Measurements from ENCODE around the gene TOMM20. TPM values are rescaled to one million over a fixed set of nuclear protein-coding genes. Genes with fewer than 3 reads are reported as not detected.

TOMM20 gene
- total and polyA plus RNA-seq, 2 donors (not counting 1 experiment from before 2014, with no cell fraction given), result 25.0 to 77.3 TPM

- no peak overlapping the region for H3K4me3 Mint-ChIP-seq
Measured at GRCh38 chr1:235130766-235131270, 2.2 kb upstream of the TOMM20 start.

More at GRCh38 chr1:235130766-235131270, 2.2 kb upstream of the TOMM20 start:
- no peak for DNase-seq
- Histone ChIP-seq H3K9ac (ENCODE audit: low read length) (no peak overlapping the region), H3K4me1 (ENCODE audit: control insufficient read depth in 2 of 2, insufficient read depth in 2 of 2, low read length in 2 of 2) (peaks cover 16 to 20% of the 10 kb centered on the region in 2 donors), H3K27me3 (replicated peaks in 1 of 4; ENCODE audit: control extremely low read depth in 1 of 4, control insufficient read depth in 3 of 4, insufficient read depth in 4 of 4, low read length in 3 of 4) (no peaks in the 10 kb centered on the region), H2AFZ (ENCODE audit: insufficient read depth, low read depth, low read length, poor library complexity, severe bottlenecking) (no peak overlapping the region), H4K20me1 (ENCODE audit: control insufficient read depth, insufficient read depth, low read length, poor library complexity, severe bottlenecking) (no peaks in the 10 kb centered on the region), H3K27ac (ENCODE audit: low read length in 2 of 2) (no peak overlapping the region), H3K36me3 (replicated peaks in 1 of 2; ENCODE audit: control extremely low read depth in 1 of 2, control insufficient read depth in 1 of 2, extremely low read depth in 1 of 2, insufficient read depth in 2 of 2, low read length in 1 of 2) (peaks cover 0 to 26% of the 10 kb centered on the region in 2 experiments), H3K9me3 (ENCODE audit: control extremely low read depth in 1 of 3, control insufficient read depth in 2 of 3, insufficient read depth in 1 of 3, low read length in 2 of 3) (no peaks in the 10 kb centered on the region), H3K4me2 (replicated peaks; ENCODE audit: low read depth, low read length, poor library complexity, severe bottlenecking) (no peak overlapping the region), H3K79me2 (ENCODE audit: control insufficient read depth, insufficient read depth, low read length) (peaks cover 36% of the 10 kb centered on the region), H3K4me3 (ENCODE audit: control extremely low read depth in 1 of 5, extremely low read depth in 1 of 5, insufficient read depth in 1 of 5, low read depth in 2 of 5, low read length in 4 of 5) (no peak overlapping the region)
- H3K27ac Mint-ChIP-seq, result no peak overlapping the region
- H3K27me3 Mint-ChIP-seq, result no peaks in the 10 kb centered on the region
- CTCF ChIA-PET, result interaction anchor here (1.4 kb wide), 1 partner anchor 30 kb away, joined by 4 read pairs; no protein-coding TSS in a partner anchor
- WGBS (ENCODE audit: insufficient coverage), result 97% methylated on average over 6 of the region's 7 CpGs
- H3K9me3 Mint-ChIP-seq (ENCODE audit: insufficient read depth), result no peaks in the 10 kb centered on the region
- ATAC-seq (ENCODE audit: low read depth), result no peak
- intact Hi-C loops (cut with micrococcal nuclease), result no loop called here
- POLR2A ChIA-PET, result no interaction called here
- no peak for TF ChIP-seq EZH2 (IDR thresholded peaks at IDR 0.05; ENCODE audit: borderline replicate concordance, insufficient read depth, low read depth, low read length, poor library complexity, severe bottlenecking)
- TF ChIP-seq CTCF (IDR thresholded peaks at IDR 0.05), result no peak
- peaks cover 29% of the 10 kb centered on the region for H3K4me1 Mint-ChIP-seq

Measured in B cell (primary cell).